Stomach (tissue), 4 donors: ENCODE data around the gene TSC22D1.

Source experiments
- POLR2A ChIP-seq, 4 donors: fragments of 450-650 bp; IDR thresholded peaks; one replicate each; pipeline ENCODE4 v1.6.1; 2016; ENCODE audit warnings: antibody characterized with exemption in 4 of 4, control low read depth in 2 of 4, mild to moderate bottlenecking in 1 of 4, moderate library complexity in 1 of 4
- POLR2AphosphoS5 ChIP-seq, 3 donors: sonication (generic); formaldehyde crosslinking; IDR thresholded peaks; one replicate each; pipeline ENCODE4 v1.6.1; 2016; ENCODE audit warnings: antibody characterized with exemption in 3 of 3

DNA sequence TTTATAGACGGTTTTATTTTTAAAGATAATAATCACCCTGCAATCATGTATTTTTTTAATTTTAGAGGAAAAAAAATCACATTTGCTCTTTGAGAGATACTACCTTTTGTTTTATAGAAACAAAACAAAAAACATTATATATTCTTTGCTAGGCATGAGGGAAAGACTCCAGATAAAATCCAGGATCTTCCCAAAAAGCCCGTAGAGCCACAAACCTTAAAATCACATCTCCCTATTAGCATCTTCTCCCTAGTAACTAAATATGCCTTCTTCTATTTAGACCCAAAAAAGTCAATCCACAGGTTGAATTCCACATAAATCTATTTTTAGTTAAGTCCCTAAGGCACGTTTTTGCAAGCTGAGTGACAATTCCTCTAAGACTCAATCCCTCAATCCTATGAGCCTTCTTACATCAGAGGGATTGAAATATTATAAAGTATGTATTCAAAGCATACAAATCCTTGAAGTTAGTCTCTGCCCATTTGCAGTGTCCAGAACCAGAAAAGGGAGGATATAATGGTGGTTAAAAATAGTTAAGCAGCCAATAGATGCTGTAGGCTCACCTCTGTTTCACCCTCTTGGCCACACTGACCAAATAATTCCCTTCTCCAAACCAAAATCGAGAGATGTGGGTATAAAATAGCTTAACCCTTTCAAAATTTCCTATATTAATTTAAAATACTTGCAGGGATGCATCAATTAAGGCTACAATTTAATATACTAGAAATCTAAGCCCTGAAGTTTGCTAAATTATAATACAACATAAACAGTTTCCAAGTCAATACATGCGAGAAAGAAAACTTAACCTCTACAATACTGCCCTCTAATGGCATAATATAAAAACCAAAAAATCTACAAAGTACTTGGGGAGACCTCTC, 138.5 kb downstream of the TSC22D1 start:
- no peak for TF ChIP-seq POLR2A (IDR thresholded peaks at IDR 0.05)
- no peak for TF ChIP-seq POLR2AphosphoS5 (IDR thresholded peaks at IDR 0.05)
